SK-N-SH (cell line): Measurements from ENCODE around the gene TMEM232. TPM values are rescaled to one million over a fixed set of nuclear protein-coding genes. Genes with fewer than 3 reads are reported as not detected.
A peak's percentile ranks its signal among the peaks of the same experiment; 100 is the strongest.

Experiments
- CTCF ChIA-PET: fragments of 300-600, 350-600 bp; formaldehyde crosslinking; extraction: SDS; loops from one replicate; lab custom pipeline; 2021; lab: Yijun Ruan, JAX
- POLR2A ChIA-PET: fragments of 350-600 bp; sonication (Branson Sonifier 250); formaldehyde crosslinking; extraction: SDS; loops from one replicate; lab custom pipeline; 2020; ENCODE audit warnings: antibody characterized with exemption, inconsistent platforms; lab: Yijun Ruan, JAX
- DNase-seq: peaks from one replicate; pipeline ENCODE4 v3.0.0; 2012
- H2AFZ ChIP-seq: fragments of 200-600 bp; sonication (generic); 2 replicates; pipeline ENCODE4 v1.8.1; 2016; ENCODE audit warnings: antibody characterized with exemption, mild to moderate bottlenecking, low read depth
- H3F3A ChIP-seq: fragments of 200-600 bp; sonication (generic); replicated peaks from 2 replicates; pipeline ENCODE3; 2016; ENCODE audit warnings: antibody characterized with exemption, mild to moderate bottlenecking; ENCODE audit not compliant: insufficient read depth
- H3K27ac ChIP-seq, 2 experiments: fragments of 200-500 bp in 1 of 2; fragments of 200-600 bp in 1 of 2; sonication (Bioruptor generic) in 1 of 2; sonication (generic), shearing (Covaris generic) in 1 of 2; 2 replicates each; pipeline versions ENCODE4 v1.5.1 to v1.6.1; 2014 to 2016; ENCODE audit warnings: low read depth in 2 of 2, inconsistent platforms in 1 of 2, low read length in 1 of 2, mild to moderate bottlenecking in 1 of 2, mixed read lengths in 1 of 2
- H3K27me3 ChIP-seq: fragments of 200-600 bp; sonication (generic), shearing (Covaris generic); 2 replicates; pipeline ENCODE4 v1.6.1; 2016; ENCODE audit warnings: mixed run types; ENCODE audit not compliant: insufficient read depth
- H3K36me3 ChIP-seq, 2 experiments: fragments of 200-500 bp in 1 of 2; fragments of 200-600 bp in 1 of 2; sonication (Bioruptor generic) in 1 of 2; sonication (generic) in 1 of 2; replicated peaks in 1 of 2; 2 replicates each; pipeline versions ENCODE3 to v1.5.1; 2014 to 2016; ENCODE audit warnings: low read length in 1 of 2, mild to moderate bottlenecking in 1 of 2; ENCODE audit not compliant: insufficient read depth in 2 of 2, control insufficient read depth in 1 of 2
- H3K4me1 ChIP-seq, 2 experiments: fragments of 200-500 bp in 1 of 2; fragments of 200-600 bp in 1 of 2; sonication (Bioruptor generic) in 1 of 2; sonication (generic), shearing (Covaris generic) in 1 of 2; 2 replicates each; pipeline versions ENCODE4 v1.5.1 to v1.6.1; 2014 to 2016; ENCODE audit warnings: low read depth in 1 of 2, low read length in 1 of 2, mixed run types in 1 of 2; ENCODE audit not compliant: insufficient read depth in 2 of 2, control insufficient read depth in 1 of 2
- H3K4me2 ChIP-seq: fragments of 200-600 bp; sonication (generic), shearing (Covaris generic); 2 replicates; pipeline ENCODE4 v1.6.1; 2017; ENCODE audit warnings: mixed run types
- H3K4me3 ChIP-seq, 2 experiments: fragments of 200-500 bp in 1 of 2; fragments of 200-600 bp in 1 of 2; sonication (Bioruptor generic) in 1 of 2; sonication (generic), shearing (Covaris generic) in 1 of 2; 2 replicates each; pipeline versions ENCODE4 v1.5.1 to v1.8.1; 2014 to 2016; ENCODE audit warnings: low read depth in 2 of 2, inconsistent platforms in 1 of 2, low read length in 1 of 2, mild to moderate bottlenecking in 1 of 2, mixed read lengths in 1 of 2, moderate library complexity in 1 of 2
- H3K79me2 ChIP-seq: fragments of 200-600 bp; sonication (generic); 2 replicates; pipeline ENCODE4 v1.8.1; 2017; ENCODE audit warnings: mild to moderate bottlenecking; ENCODE audit not compliant: insufficient read depth
- H3K9ac ChIP-seq: fragments of 200-600 bp; sonication (generic); 2 replicates; pipeline ENCODE4 v1.6.1; 2017; ENCODE audit warnings: mixed run types
- H3K9me2 ChIP-seq: fragments of 200-600 bp; sonication (generic); 2 replicates; pipeline ENCODE4 v1.6.1; 2017; ENCODE audit warnings: mixed run types
- H3K9me3 ChIP-seq: fragments of 200-600 bp; sonication (generic); 2 replicates; pipeline ENCODE4 v1.6.1; 2017; ENCODE audit warnings: mixed run types, mild to moderate bottlenecking, moderate library complexity
- H4K20me1 ChIP-seq: fragments of 200-600 bp; sonication (generic); 2 replicates; pipeline ENCODE4 v1.6.1; 2017; ENCODE audit warnings: mild to moderate bottlenecking, mixed run types; ENCODE audit not compliant: insufficient read depth
- CHD2 ChIP-seq: fragments of 150-350 bp; IDR thresholded peaks from 2 replicates; pipeline ENCODE4 v1.6.1; 2018; ENCODE audit warnings: low read length; ENCODE audit not compliant: partially characterized antibody
- EP300 ChIP-seq, 2 experiments: IDR thresholded peaks; 2 replicates each; pipeline versions ENCODE4 v1.4.0 to v1.6.1; 2012; ENCODE audit warnings: borderline replicate concordance in 1 of 2, low read depth in 1 of 2, low read length in 1 of 2
- EZH2phosphoT487 ChIP-seq: fragments of 200-600 bp; sonication (generic); IDR thresholded peaks from 2 replicates; pipeline ENCODE4 v1.6.1; 2017; ENCODE audit warnings: low read depth, mixed run types, mild to moderate bottlenecking, antibody characterized with exemption, moderate library complexity, borderline replicate concordance
- FOSL2 ChIP-seq: IDR thresholded peaks from 2 replicates; pipeline ENCODE4 v1.4.0; 2012; ENCODE audit warnings: low read depth, mild to moderate bottlenecking, moderate library complexity, borderline replicate concordance
- GATA2 ChIP-seq: sonication (generic); formaldehyde crosslinking; IDR thresholded peaks from 2 replicates; pipeline ENCODE4 v1.5.0; 2020; ENCODE audit warnings: mild to moderate bottlenecking, missing genetic modification reagents
- JUND ChIP-seq: IDR thresholded peaks from 2 replicates; pipeline ENCODE4 v1.4.0; 2012
- MEF2A ChIP-seq: IDR thresholded peaks from 2 replicates; pipeline ENCODE4 v1.4.0; 2012; ENCODE audit warnings: low read depth, borderline replicate concordance
- NFIC ChIP-seq: IDR thresholded peaks from 2 replicates; pipeline ENCODE4 v1.4.0; 2012; ENCODE audit warnings: borderline replicate concordance
- POLR2AphosphoS5 ChIP-seq: IDR thresholded peaks from 2 replicates; pipeline ENCODE4 v1.6.1; 2012; ENCODE audit warnings: low read depth, low read length
- RAD21 ChIP-seq: IDR thresholded peaks from 2 replicates; pipeline ENCODE4 v1.6.1; 2012; ENCODE audit warnings: mild to moderate bottlenecking, low read length
- RFX5 ChIP-seq: IDR thresholded peaks from 2 replicates; pipeline ENCODE4 v1.6.1; 2012; ENCODE audit warnings: mild to moderate bottlenecking, improper control_type of control experiment, low read length
- RXRA ChIP-seq: IDR thresholded peaks from 2 replicates; pipeline ENCODE4 v1.4.0; 2012; ENCODE audit warnings: low read depth, mild to moderate bottlenecking, borderline replicate concordance
- SIN3A ChIP-seq: IDR thresholded peaks from 2 replicates; pipeline ENCODE4 v1.6.1; 2012; ENCODE audit warnings: low read depth, mild to moderate bottlenecking, low read length, moderate library complexity, borderline replicate concordance
- SMC3 ChIP-seq: IDR thresholded peaks from 2 replicates; pipeline ENCODE4 v1.6.1; 2012; ENCODE audit warnings: low read depth, low read length, improper control_type of control experiment
- TAF1 ChIP-seq: IDR thresholded peaks from 2 replicates; pipeline ENCODE4 v1.6.1; 2012; ENCODE audit warnings: low read depth, mild to moderate bottlenecking, low read length, moderate library complexity, borderline replicate concordance
- TCF12 ChIP-seq: IDR thresholded peaks from 2 replicates; pipeline ENCODE4 v1.4.0; 2012
- TEAD4 ChIP-seq: IDR thresholded peaks from 2 replicates; pipeline ENCODE4 v1.4.0; 2012; ENCODE audit warnings: mild to moderate bottlenecking, borderline replicate concordance; ENCODE audit not compliant: insufficient read depth
- YY1 ChIP-seq: IDR thresholded peaks from 2 replicates; pipeline ENCODE4 v1.4.0; 2012; ENCODE audit warnings: low read depth, mild to moderate bottlenecking
- WGBS: methylation state at CpG from one replicate; pipeline ENCODE4 v1.1.6; 2017; ENCODE audit warnings: low lambda C conversion rate; 5-methylcytosine and 5-hydroxymethylcytosine counted together
- polyA plus RNA-seq, 3 experiments: library from polyadenylated mRNA; depleted of rRNA; stranded (reverse); fragments of >200 nt; gene quantifications; 2 replicates each; pipeline ENCODE4 v1.2.3, GENCODE V29; 2012
- TF ChIP-seq, protein P1 (sequence below): IDR thresholded peaks from 2 replicates; pipeline ENCODE4 v1.4.0; 2012; ENCODE audit warnings: low read depth, borderline replicate concordance
- TF ChIP-seq, protein P2 (sequence below): fragments of 150-350 bp; IDR thresholded peaks from 2 replicates; pipeline ENCODE4 v1.6.1; 2016; ENCODE audit warnings: mild to moderate bottlenecking, low read depth, low read length
- TF ChIP-seq, protein P3 (sequence below): IDR thresholded peaks from 2 replicates; pipeline ENCODE4; 2012
- TF ChIP-seq, protein P4 (sequence below): fragments of 150-350 bp; IDR thresholded peaks from 2 replicates; pipeline ENCODE4 v1.6.1; 2017; ENCODE audit warnings: antibody characterized with exemption, low read length, low read depth, borderline replicate concordance

Gene TMEM232
- polyA plus RNA-seq, 1 of the 3 experiments (the other 2 are of a cell fraction): 0.66 TPM

DNA sequence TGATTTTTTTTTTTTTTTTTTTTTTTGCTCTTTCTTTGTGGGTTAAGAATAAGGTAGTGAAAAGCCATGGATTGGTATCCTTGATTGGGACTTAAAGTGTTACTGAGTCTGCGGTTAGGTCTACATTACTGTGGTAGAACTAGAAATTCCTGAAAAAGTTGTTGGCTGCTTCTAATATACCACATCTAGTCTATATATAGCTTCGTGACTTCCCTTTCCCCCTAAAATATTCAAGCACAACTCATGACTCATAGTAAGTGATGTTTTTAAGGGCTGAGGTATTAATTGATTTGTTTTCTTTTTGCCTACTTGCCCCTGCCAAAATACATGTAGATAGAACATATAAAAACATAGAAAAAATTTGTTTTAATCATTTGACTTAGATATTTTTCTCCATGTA lies 247.6 kb downstream of the TMEM232 start:
- H3K27ac ChIP-seq: peak overlapping the region in 1 of 2 experiments; percentile 45; a peak in 3 of 4 replicates
- no peaks in the 10 kb centered on the region for H3K27me3 ChIP-seq
- no peaks in the 10 kb centered on the region for H3K9me2 ChIP-seq
- no peak overlapping the region for H2AFZ ChIP-seq
- ChIA-PET CTCF (no interaction called here), POLR2A (no interaction called here)
- no peak overlapping the region for H3K9ac ChIP-seq
- no peaks in the 10 kb centered on the region for H4K20me1 ChIP-seq
- H3K79me2 ChIP-seq: no peaks in the 10 kb centered on the region
- no peak overlapping the region for H3K4me3 ChIP-seq
- WGBS: 39% methylated on average over 2 of the region's 2 CpGs
- TF ChIP-seq SIN3A: no peak
- TF ChIP-seq JUND: peak; percentile 70
- no peak; a peak in 2 of 4 replicates for TF ChIP-seq EP300 (IDR thresholded peaks at IDR 0.05; ENCODE audit: borderline replicate concordance in 1 of 2, low read depth in 1 of 2, low read length in 1 of 2)
- TF ChIP-seq TCF12: peak; percentile 49; the same call in 1 of the 2 replicates
- no peak for TF ChIP-seq GATA2 (CRISPR knock-in tag)
- TF ChIP-seq RAD21: no peak
- peak; percentile 61; the same call in 1 of the 2 replicates for TF ChIP-seq RXRA
- TF ChIP-seq POLR2AphosphoS5: no peak; the same call in 1 of the 2 replicates
- TF ChIP-seq, protein P1, sequence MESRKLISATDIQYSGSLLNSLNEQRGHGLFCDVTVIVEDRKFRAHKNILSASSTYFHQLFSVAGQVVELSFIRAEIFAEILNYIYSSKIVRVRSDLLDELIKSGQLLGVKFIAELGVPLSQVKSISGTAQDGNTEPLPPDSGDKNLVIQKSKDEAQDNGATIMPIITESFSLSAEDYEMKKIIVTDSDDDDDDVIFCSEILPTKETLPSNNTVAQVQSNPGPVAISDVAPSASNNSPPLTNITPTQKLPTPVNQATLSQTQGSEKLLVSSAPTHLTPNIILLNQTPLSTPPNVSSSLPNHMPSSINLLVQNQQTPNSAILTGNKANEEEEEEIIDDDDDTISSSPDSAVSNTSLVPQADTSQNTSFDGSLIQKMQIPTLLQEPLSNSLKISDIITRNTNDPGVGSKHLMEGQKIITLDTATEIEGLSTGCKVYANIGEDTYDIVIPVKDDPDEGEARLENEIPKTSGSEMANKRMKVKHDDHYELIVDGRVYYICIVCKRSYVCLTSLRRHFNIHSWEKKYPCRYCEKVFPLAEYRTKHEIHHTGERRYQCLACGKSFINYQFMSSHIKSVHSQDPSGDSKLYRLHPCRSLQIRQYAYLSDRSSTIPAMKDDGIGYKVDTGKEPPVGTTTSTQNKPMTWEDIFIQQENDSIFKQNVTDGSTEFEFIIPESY: 0 out of 2 replicates have a peak, but pooled peaks have one; percentile 26
- no peak for TF ChIP-seq YY1
- peak; percentile 98 for TF ChIP-seq MEF2A
- TF ChIP-seq CHD2: no peak
- peak; percentile 67; the same call in 1 of the 2 replicates for TF ChIP-seq NFIC
- TF ChIP-seq SMC3: no peak
- peak; percentile 63; the same call in 1 of the 2 replicates for TF ChIP-seq TEAD4
- TF ChIP-seq TAF1: no peak
- TF ChIP-seq, protein P2, sequence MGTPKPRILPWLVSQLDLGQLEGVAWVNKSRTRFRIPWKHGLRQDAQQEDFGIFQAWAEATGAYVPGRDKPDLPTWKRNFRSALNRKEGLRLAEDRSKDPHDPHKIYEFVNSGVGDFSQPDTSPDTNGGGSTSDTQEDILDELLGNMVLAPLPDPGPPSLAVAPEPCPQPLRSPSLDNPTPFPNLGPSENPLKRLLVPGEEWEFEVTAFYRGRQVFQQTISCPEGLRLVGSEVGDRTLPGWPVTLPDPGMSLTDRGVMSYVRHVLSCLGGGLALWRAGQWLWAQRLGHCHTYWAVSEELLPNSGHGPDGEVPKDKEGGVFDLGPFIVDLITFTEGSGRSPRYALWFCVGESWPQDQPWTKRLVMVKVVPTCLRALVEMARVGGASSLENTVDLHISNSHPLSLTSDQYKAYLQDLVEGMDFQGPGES: no peak
- TF ChIP-seq FOSL2: peak; percentile 75
- no peak for TF ChIP-seq RFX5
- TF ChIP-seq, protein P3, sequence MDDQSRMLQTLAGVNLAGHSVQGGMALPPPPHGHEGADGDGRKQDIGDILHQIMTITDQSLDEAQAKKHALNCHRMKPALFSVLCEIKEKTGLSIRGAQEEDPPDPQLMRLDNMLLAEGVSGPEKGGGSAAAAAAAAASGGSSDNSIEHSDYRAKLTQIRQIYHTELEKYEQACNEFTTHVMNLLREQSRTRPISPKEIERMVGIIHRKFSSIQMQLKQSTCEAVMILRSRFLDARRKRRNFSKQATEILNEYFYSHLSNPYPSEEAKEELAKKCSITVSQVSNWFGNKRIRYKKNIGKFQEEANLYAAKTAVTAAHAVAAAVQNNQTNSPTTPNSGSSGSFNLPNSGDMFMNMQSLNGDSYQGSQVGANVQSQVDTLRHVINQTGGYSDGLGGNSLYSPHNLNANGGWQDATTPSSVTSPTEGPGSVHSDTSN: peak; percentile 47; the same call in 1 of the 2 replicates
- TF ChIP-seq, protein P4, sequence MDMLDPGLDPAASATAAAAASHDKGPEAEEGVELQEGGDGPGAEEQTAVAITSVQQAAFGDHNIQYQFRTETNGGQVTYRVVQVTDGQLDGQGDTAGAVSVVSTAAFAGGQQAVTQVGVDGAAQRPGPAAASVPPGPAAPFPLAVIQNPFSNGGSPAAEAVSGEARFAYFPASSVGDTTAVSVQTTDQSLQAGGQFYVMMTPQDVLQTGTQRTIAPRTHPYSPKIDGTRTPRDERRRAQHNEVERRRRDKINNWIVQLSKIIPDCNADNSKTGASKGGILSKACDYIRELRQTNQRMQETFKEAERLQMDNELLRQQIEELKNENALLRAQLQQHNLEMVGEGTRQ: no peak
- TF ChIP-seq EZH2phosphoT487: no peak
- H3K36me3 ChIP-seq: no peaks in the 10 kb centered on the region
- H3F3A ChIP-seq: peaks cover 12% of the 10 kb centered on the region
- H3K9me3 ChIP-seq: no peaks in the 10 kb centered on the region
- H3K4me2 ChIP-seq: no peak overlapping the region
- H3K4me1 ChIP-seq: peaks cover 0 to 6% of the 10 kb centered on the region in 2 experiments; a peak in 2 of 4 replicates
- DNase-seq: no peak
